Sigmoid colon (tissue), 4 donors: ENCODE measurements around the gene YTHDF1.

ENCODE experiments used
- CTCF ChIP-seq, 4 experiments: fragments of 450-650 bp in 3 of 4; fragments of 200-600 bp in 1 of 4; IDR thresholded peaks; one replicate each; pipeline ENCODE4 v1.5.1; 2016 to 2019; ENCODE audit warnings: antibody characterized with exemption in 4 of 4, mild to moderate bottlenecking in 3 of 4, moderate library complexity in 2 of 4
- EP300 ChIP-seq, 4 donors: sonication (generic); formaldehyde crosslinking; IDR thresholded peaks; one replicate each; pipeline ENCODE4 v1.6.1; 2017; ENCODE audit warnings: antibody characterized with exemption in 4 of 4

DNA sequence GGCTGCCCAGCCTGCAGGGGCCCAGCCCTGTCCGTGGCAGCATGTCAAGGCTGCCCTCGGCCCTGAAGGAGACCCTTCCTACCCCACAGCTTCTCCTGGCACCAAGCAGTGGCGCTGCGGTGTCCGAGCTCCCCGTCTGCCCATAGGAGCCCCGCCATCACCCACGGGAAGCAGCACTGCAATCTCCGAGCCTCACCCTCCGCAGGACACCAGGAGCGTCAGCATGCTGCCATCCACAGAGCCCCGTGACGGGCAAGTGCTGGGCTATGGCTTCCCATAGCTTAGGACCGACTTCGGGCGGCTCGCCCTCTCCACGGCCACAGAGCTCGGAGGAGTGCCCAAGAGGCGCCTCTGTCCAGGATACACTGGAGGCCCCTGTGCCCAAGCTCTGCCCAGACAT, 25.1 kb downstream of the YTHDF1 start:
- TF ChIP-seq EP300 (IDR thresholded peaks at IDR 0.05) (no peak), CTCF (IDR thresholded peaks at IDR 0.05) (no peak)
